Measurements from ENCODE around the gene PLEKHM1. TPM values are rescaled to one million over a fixed set of nuclear protein-coding genes. Genes with fewer than 3 reads are reported as not detected.

PLEKHM1 gene
- total RNA-seq, 4 donors from 2014 or later, result 45.4 to 130 (median 71.7) TPM

DNA sequence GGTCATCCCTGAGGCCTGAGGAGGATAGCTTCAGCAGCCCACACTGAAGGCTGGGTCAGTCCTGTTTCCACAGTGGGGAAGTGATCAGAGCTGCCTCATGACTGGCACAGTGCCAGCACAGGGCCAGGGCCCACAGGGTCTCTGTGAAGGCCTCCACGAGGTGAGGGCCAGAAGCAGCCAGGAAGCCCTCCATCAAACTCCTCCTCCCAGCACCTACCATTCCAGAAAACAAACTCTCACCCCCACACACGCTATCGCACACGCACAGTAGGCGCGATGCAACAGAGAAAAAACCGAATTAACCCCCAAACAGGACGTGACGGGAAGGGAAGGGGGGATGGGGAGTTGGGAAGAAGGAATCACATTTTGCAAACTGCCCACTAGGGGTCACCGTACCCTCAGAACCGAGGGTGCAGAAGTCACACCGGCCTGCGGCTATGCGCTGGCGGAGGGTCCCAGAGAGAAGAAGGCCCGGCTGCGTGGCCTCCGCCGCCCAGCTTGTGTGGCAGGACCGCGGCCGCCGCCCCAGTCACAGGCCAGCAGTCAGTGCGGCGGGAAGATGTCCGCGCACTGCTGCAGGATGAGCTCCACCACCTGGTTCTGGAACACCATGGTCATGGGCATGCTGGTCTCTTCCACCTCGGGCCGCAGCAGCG lies 95.5 kb downstream of the PLEKHM1 start:
- no peaks in the 10 kb centered on the region for H3K27me3 ChIP-seq
- no peaks in the 10 kb centered on the region for H3K4me1 ChIP-seq
- peak overlapping the region in 1 of 4 donors; percentile 19 for H3K27ac ChIP-seq
- H3K4me3 ChIP-seq, result peak overlapping the region in 3 of 4 donors; percentile 0 to 20 (median 3)
- TF ChIP-seq, protein P1, sequence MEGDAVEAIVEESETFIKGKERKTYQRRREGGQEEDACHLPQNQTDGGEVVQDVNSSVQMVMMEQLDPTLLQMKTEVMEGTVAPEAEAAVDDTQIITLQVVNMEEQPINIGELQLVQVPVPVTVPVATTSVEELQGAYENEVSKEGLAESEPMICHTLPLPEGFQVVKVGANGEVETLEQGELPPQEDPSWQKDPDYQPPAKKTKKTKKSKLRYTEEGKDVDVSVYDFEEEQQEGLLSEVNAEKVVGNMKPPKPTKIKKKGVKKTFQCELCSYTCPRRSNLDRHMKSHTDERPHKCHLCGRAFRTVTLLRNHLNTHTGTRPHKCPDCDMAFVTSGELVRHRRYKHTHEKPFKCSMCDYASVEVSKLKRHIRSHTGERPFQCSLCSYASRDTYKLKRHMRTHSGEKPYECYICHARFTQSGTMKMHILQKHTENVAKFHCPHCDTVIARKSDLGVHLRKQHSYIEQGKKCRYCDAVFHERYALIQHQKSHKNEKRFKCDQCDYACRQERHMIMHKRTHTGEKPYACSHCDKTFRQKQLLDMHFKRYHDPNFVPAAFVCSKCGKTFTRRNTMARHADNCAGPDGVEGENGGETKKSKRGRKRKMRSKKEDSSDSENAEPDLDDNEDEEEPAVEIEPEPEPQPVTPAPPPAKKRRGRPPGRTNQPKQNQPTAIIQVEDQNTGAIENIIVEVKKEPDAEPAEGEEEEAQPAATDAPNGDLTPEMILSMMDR (IDR thresholded peaks at IDR 0.05), result peak; percentile 39 to 76 (median 70)
- no peak for TF ChIP-seq POLR2A (IDR thresholded peaks at IDR 0.05)
- no peaks in the 10 kb centered on the region for H3K9me3 ChIP-seq
- peak; percentile 40 to 75 (median 70) for DNase-seq
- peaks cover 0 to 57% (median 0%) of the 10 kb centered on the region in 3 donors for H3K36me3 ChIP-seq

GRCh38 chr17:45394564-45394912 lies 96.0 kb downstream of the PLEKHM1 start:
- H3K4me1 ChIP-seq, result no peaks in the 10 kb centered on the region
- no peaks in the 10 kb centered on the region for H3K9me3 ChIP-seq
- H3K36me3 ChIP-seq, result peaks cover 0 to 52% (median 0%) of the 10 kb centered on the region in 3 donors
- H3K27ac ChIP-seq, result peak overlapping the region in 1 of 4 donors; percentile 19
- no peaks in the 10 kb centered on the region for H3K27me3 ChIP-seq
- TF ChIP-seq, protein P1 (IDR thresholded peaks at IDR 0.05), result no peak
- no peak for TF ChIP-seq POLR2A (IDR thresholded peaks at IDR 0.05)
- H3K4me3 ChIP-seq, result no peak overlapping the region
- no peak for DNase-seq

- Histone ChIP-seq H3K4me3 (no peak overlapping the region), H3K4me1 (no peaks in the 10 kb centered on the region), H3K36me3 (peaks cover 0 to 48% (median 0%) of the 10 kb centered on the region in 3 donors), H3K27me3 (no peaks in the 10 kb centered on the region), H3K27ac (no peak overlapping the region), H3K9me3 (no peaks in the 10 kb centered on the region)
- TF ChIP-seq, protein P1 (IDR thresholded peaks at IDR 0.05), result no peak
- no peak for TF ChIP-seq POLR2A (IDR thresholded peaks at IDR 0.05)
- DNase-seq, result no peak
These were observed 96.4 kb downstream of the PLEKHM1 start for GRCh38 chr17:45394091-45394490.

DNA sequence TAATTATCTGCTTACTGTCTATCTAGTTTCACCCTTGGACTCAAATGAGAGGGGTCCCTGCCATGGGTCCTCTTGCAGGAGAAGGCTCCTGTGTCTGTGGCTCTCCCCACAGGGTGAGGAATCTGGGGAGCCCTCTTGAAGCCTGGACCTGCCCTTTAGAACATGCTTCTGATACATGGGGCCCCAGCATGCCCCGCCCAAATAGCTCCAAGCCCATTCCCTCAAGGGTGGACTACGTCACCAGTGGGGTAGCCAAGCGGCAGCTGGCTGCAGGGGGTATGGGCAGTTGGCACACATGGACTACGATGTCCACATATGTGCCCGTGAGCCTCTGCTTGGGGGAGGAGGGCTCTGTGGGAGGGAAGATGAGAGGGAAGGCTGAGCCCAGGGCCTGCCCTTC lies 97.1 kb downstream of the PLEKHM1 start:
- Histone ChIP-seq H3K4me1 (no peaks in the 10 kb centered on the region), H3K4me3 (no peak overlapping the region), H3K36me3 (peaks cover 0 to 42% (median 0%) of the 10 kb centered on the region in 3 donors), H3K27me3 (no peaks in the 10 kb centered on the region), H3K27ac (no peak overlapping the region), H3K9me3 (no peaks in the 10 kb centered on the region)
- DNase-seq, result no peak
- no peak for TF ChIP-seq POLR2A (IDR thresholded peaks at IDR 0.05)
- TF ChIP-seq, protein P1 (IDR thresholded peaks at IDR 0.05), result no peak

- Histone ChIP-seq H3K36me3 (peaks cover 0 to 29% (median 0%) of the 10 kb centered on the region in 3 donors), H3K27me3 (no peaks in the 10 kb centered on the region), H3K4me3 (no peak overlapping the region), H3K4me1 (no peaks in the 10 kb centered on the region), H3K27ac (no peak overlapping the region), H3K9me3 (no peaks in the 10 kb centered on the region)
- DNase-seq, result no peak
- TF ChIP-seq, protein P1 (IDR thresholded peaks at IDR 0.05), result no peak
- TF ChIP-seq POLR2A (IDR thresholded peaks at IDR 0.05), result no peak
These were observed 98.6 kb downstream of the PLEKHM1 start for GRCh38 chr17:45391918-45392317.

Data from Peyer's patch (tissue), 4 donors.